HTR-8/SVneo (cell line): ENCODE data around the gene C11orf52.
"Not testable (repeated sequence)": the region's sequence is repeated elsewhere in the genome, so short reads cannot be mapped to it uniquely, and the experiment has no call there.

Source experiments
- DNase-seq: peaks from one replicate; pipeline ENCODE4 v3.0.0; 2011; ENCODE audit warnings: low spot score, mixed read lengths; ENCODE audit not compliant: insufficient read length
- FAIRE-seq: peaks from 2 replicates; lab custom pipeline; 2011; peaks lifted over from hg19 to GRCh38; lab: Jason Lieb, UNC

Gene C11orf52

DNA sequence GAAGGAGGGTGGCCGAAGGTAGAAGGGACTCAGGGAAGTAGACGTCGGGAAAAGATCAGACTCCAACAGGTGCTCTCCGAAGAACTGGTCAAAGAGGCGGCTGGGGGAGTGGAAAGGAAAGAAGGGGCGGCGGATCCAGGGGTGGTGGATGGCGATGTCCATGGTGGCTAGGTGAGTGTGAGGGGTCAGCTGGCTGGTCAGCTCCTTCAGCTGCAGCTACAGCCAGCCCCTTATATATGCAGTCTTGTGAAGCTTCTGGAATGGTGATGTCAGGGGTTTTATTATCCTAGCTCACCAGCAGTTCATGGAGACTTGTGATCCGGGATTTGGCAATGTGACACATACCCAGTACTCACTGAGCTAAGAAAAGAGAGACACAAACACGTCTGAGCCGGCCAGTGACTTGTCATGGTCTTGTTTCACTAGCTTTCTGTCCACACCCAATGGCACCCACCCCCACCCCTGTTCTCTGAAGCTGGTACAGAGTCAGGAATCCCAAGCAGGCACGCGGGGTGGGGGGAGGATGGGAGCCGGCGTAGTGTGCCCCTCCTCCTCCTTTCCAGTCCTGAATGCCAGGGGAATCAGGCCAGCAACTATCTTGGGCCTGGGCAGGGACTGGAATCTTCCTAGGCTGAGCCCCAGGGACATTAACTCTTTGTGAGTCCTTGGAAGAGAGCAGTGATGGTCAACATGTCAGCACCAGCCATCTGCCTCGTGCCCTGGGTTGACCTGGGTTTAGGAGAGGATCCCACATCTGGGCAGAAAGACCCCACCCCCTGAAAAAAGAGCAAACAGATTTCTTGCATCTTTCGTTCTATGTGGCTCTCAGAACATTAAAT lies 6.9 kb upstream of the C11orf52 start, which contains the start of gene CRYAB:
CRYAB (minus strand) TSS at position 208 of the 839 bp plus-strand sequence; CDS start at position 162, 46 bp downstream.
- FAIRE-seq: peak; percentile 83
- DNase-seq: peak; percentile 24

- DNase-seq (no peak), FAIRE-seq (no peak)
These were observed 6.2 kb upstream of the C11orf52 start, which contains the start of gene HSPB2 for GRCh38 chr11:111912535-111912934. HSPB2 (plus strand) TSS chr11:111912734; CDS start chr11:111912830, 96 bp downstream.

DNA sequence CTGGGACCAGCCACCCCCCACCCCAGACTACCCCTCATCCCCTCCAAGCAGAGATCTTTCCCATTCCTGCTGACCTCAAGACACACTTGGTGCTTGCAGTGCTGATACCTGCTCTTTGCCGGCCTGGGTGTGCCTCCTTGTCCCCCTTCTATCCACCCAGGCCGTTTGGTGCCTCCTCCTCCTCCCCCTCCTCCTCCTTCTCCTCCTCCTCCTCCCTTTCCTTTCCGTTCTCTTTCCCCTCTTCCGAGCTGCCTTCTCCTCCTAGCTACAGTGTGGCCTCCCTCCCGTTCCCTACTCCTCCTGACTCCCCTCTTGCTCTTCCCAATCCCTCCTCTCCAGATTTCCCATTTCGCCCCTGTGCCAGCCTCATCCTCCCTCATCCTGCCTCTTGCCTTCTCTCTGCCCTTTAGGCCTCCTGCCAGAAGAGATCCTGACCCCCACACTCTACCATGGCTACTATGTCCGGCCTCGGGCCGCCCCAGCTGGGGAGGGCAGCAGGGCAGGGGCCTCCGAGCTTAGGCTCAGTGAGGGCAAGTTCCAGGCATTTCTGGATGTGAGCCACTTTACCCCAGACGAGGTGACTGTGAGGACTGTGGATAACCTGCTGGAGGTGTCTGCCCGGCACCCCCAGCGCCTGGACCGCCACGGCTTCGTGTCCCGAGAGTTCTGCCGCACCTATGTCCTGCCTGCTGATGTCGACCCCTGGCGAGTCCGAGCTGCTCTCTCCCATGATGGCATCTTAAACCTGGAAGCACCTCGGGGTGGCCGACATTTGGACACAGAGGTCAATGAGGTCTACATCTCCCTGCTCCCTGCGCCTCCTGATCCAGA lies 5.5 kb upstream of the C11orf52 start:
- DNase-seq (no peak), FAIRE-seq (peak; percentile 9)

DNA sequence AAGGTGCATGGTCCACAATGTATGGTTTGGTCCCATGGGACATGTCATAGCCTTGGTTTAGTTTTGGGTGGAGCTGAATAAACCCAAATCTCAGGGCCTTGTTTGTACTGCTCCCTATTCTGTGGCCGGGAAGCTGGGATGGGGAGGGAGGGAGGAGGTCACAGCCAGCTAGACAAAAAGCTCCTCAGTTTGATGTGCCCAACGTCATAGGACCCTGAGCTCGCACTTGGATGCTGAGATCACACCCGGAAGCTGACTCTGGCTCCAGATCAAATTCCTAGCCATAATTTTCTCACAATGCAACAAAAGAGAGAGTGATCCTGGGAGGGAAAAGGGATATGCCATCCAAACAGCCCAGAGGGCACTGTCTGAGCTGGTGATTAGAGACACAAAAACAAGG lies 4.7 kb upstream of the C11orf52 start:
- DNase-seq (no peak), FAIRE-seq (no peak)

DNA sequence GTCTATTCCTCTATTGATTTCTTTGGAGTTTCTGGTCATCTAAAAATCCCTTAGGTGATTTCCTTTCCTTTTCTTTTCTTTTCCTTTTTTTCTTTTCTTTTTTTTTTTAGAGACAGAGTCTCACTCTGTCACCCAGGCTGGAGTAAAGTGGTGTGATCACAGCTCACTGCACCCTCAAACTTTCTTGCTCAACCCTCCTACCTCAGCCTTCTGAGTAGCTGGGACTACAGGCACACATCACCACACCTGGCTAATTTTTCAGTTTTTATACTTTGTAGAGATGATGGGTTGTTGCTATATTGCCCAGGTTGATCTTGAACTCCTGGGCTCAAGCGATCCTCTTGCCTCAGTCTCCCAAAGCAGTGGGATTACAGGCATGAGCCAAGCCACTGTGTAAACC lies 1.9 kb upstream of the C11orf52 start:
- FAIRE-seq (no peak), DNase-seq (no peak)

DNA sequence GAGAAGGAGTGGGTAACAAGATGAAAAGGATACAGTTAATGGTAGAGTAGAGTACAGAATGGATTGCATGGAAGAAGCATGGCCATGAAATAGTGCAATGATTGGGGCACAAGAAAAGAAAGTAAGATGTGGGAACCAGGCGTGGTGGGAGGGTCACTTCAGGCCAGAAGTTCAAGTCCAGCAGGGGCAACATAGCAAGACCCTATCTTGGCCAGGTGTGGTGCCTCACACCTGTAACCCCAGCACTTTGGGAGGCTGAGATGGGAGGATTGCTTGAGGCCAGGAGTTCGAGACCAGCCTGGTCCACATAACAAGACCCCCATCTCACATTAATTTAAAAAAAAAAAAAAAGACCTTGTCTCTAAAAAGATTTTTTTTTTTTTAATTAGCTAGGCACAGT lies 1.4 kb upstream of the C11orf52 start:
- FAIRE-seq (peak; percentile 4), DNase-seq (no peak)

- DNase-seq (no peak), FAIRE-seq (no peak)
These were observed 925 bp upstream of the C11orf52 start for GRCh38 chr11:111917788-111918187.

DNA sequence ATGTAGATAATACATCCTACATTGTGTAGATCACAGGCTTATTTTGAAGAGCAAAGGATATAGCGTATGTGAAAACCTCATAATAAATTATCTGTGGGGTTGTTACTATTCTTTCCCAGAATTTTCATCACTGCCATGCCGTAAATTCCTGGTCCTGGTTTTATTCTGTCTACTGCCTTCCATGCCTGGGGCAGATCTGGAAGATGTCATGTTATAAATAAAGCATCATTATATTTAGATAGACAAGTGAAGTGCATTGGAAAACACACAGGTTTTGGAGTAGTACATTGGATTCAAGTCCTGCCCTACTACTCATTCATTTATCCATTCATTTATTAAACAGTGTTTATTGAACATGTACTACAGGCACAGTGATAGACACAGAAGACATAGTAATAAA lies 2.2 kb downstream of the C11orf52 start:
- FAIRE-seq (peak; percentile 79), DNase-seq (no peak)

- no peak for DNase-seq
- FAIRE-seq: no peak
These were observed 3.0 kb downstream of the C11orf52 start for GRCh38 chr11:111921541-111922230.

GRCh38 chr11:111922803-111923202 lies 4.1 kb downstream of the C11orf52 start:
- FAIRE-seq: no peak
- DNase-seq: no peak

GRCh38 chr11:111923351-111923788 lies 4.7 kb downstream of the C11orf52 start:
- DNase-seq (no peak), FAIRE-seq (no peak)

GRCh38 chr11:111923951-111924350 lies 5.2 kb downstream of the C11orf52 start:
- DNase-seq (no peak), FAIRE-seq (peak; percentile 9)

GRCh38 chr11:111925953-111926352 lies 7.2 kb downstream of the C11orf52 start:
- peak; percentile 38 for FAIRE-seq
- no peak for DNase-seq

- DNase-seq (peak; percentile 99), FAIRE-seq (peak; percentile 97)
These were observed 8.0 kb downstream of the C11orf52 start for GRCh38 chr11:111926505-111927391.

DNA sequence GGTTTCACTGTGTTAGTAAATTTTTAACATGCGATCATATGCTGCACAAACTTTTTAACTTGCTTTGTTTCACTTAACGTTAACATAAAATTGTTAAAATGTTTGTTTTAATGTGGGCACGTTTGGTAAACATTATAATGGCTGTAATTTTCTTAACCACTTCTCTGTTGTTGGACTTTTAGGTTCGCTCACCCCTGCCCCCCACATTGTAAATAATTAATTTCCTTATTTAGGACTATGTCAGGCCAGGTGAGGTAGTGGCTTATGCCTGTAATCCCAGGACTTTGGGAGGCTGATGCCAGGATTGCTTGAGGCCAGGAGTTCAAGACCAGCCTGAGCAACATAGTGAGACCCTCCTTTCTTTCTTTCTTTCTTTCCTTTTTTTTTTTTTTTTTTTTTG lies 11.8 kb downstream of the C11orf52 start:
- no peak for FAIRE-seq
- DNase-seq: no peak

GRCh38 chr11:111932611-111932950 lies 13.9 kb downstream of the C11orf52 start:
- FAIRE-seq (peak; percentile 36), DNase-seq (no peak)

DNA sequence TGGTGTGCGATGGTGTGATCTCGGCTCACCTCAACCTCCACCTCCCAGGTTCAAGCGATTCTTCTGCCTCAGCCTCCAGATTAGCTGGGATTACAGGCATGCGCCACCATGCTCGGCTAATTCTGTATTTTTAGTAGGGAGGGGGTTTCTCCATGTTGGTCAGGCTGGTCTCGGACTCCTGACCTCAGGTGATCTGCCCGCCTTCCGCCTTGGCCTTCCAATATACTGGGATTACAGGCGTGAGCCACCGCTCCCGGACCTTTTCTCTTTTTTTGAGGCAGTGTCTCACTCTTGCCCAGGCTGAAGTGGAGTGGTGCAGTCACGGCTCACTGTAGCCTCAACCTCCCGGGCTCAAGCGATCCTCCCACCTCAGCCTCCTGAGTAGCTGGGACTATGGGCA lies 14.5 kb downstream of the C11orf52 start:
- not testable (repeated sequence) for FAIRE-seq

GRCh38 chr11:111933872-111934271 lies 15.2 kb downstream of the C11orf52 start:
- DNase-seq: no peak
- FAIRE-seq: no peak

More for the DNA sequence above, 14.5 kb downstream of the C11orf52 start:
- not testable (repeated sequence) for DNase-seq

DNA sequence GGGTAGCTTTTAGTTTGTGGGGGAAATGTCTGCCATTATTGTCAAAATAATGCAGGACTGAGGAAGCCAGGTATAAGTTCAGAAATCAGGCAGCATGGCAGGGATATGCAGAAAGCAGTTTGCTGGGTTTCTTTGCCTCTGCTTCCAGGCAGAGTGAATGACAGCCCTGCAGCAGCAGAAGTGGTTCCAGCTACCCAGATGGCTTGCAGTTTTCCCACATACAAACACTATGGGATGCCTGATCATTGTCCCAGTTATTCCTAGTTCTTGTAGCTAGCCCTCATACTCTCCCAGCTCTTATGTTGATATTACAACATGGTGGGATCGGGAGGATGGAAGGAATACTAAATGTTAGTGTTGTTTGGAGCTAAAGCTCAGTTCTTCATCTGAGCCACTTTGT lies 15.6 kb downstream of the C11orf52 start:
- FAIRE-seq: peak; percentile 23
- DNase-seq: no peak
